Activated CD8-positive, alpha-beta T cell treated with anti-CD3 and anti-CD28 coated beads for 36 hours (primary cell): ENCODE data around the gene ANOS1. TPM values are rescaled to one million over a fixed set of nuclear protein-coding genes. Genes with fewer than 3 reads are reported as not detected.
"Not testable (repeated sequence)": the region's sequence is repeated elsewhere in the genome, so short reads cannot be mapped to it uniquely, and the experiment has no call there.

Experiments used
- ATAC-seq: fragments of 200-7000 bp; cut with Tn5 transposase; one replicate; pipeline ENCODE4 v1.10.0; 2021; ENCODE audit warnings: mild to moderate bottlenecking, moderate library complexity
- CTCF ChIA-PET: fragments of 350-600 bp; sonication (Branson Sonifier 250); formaldehyde crosslinking; loops from one replicate; lab custom pipeline; 2021; ENCODE audit warnings: antibody characterized with exemption; lab: Charles Lee
- POLR2A ChIA-PET: fragments of 350-600 bp; sonication (Branson Sonifier 250); formaldehyde crosslinking; loops from one replicate; lab custom pipeline; 2021; ENCODE audit warnings: antibody characterized with exemption; lab: Charles Lee
- DNase-seq: peaks from one replicate; pipeline ENCODE4 v3.0.0-alpha.2; 2020
- H3K27ac Mint-ChIP-seq: one replicate; pipeline ENCODE4 v1.8.0; 2021; ENCODE audit warnings: mild to moderate bottlenecking, mixed read lengths
- H3K27me3 Mint-ChIP-seq: one replicate; pipeline ENCODE4 v1.8.0; 2021; ENCODE audit warnings: mixed read lengths
- H3K36me3 Mint-ChIP-seq: one replicate; pipeline ENCODE4 v1.8.0; 2021; ENCODE audit warnings: low read depth, mixed read lengths
- H3K4me1 Mint-ChIP-seq: one replicate; pipeline ENCODE4 v1.8.0; 2021; ENCODE audit warnings: low read depth, mixed read lengths
- H3K4me3 Mint-ChIP-seq: one replicate; pipeline ENCODE4 v1.8.0; 2021; ENCODE audit warnings: mild to moderate bottlenecking, moderate library complexity, mixed read lengths
- H3K9me3 Mint-ChIP-seq: one replicate; pipeline ENCODE4 v1.8.0; 2021; ENCODE audit warnings: mixed read lengths
- CTCF ChIP-seq: fragments of 200-600 bp; IDR thresholded peaks from one replicate; pipeline ENCODE4 v1.8.0; 2022; ENCODE audit warnings: antibody characterized with exemption, mild to moderate bottlenecking
- intact Hi-C: fragments of 100-400 bp; cut with micrococcal nuclease; formaldehyde crosslinking; loops from one replicate; pipeline ENCODE4 v1.10.0; 2022
- total RNA-seq, 2 experiments: library from RNA; stranded (reverse); gene quantifications; one replicate each; pipeline ENCODE4 v1.2.3, GENCODE V29; 2021

ANOS1 gene
- total RNA-seq, 2 experiments from 2014 or later = 0.04 TPM; not detected in 1

- POLR2A ChIA-PET = no interaction called here
- Mint-ChIP-seq H3K9me3 (no peaks in the 10 kb centered on the region), H3K4me3 (no peak overlapping the region), H3K36me3 (no peaks in the 10 kb centered on the region), H3K27me3 (no peaks in the 10 kb centered on the region), H3K27ac (no peak overlapping the region), H3K4me1 (no peaks in the 10 kb centered on the region)
- intact Hi-C loops = no loop called here
- no peak for TF ChIP-seq CTCF
- ATAC-seq = no peak
- CTCF ChIA-PET = no interaction called here
- no peak for DNase-seq
These were observed 211.8 kb downstream of the ANOS1 start for GRCh38 chrX:8520178-8520577.

GRCh38 chrX:8504451-8504850 is 227.5 kb downstream of the ANOS1 start:
- CTCF ChIA-PET = no interaction called here
- TF ChIP-seq CTCF = no peak
- Mint-ChIP-seq H3K4me1 (no peaks in the 10 kb centered on the region), H3K27me3 (no peaks in the 10 kb centered on the region), H3K27ac (no peak overlapping the region), H3K4me3 (no peak overlapping the region), H3K36me3 (no peaks in the 10 kb centered on the region), H3K9me3 (no peaks in the 10 kb centered on the region)
- intact Hi-C loops = no loop called here
- POLR2A ChIA-PET = no interaction called here
- no peak for DNase-seq
- no peak for ATAC-seq

- intact Hi-C loops, ATAC-seq, H3K4me1 Mint-ChIP-seq, CTCF ChIA-PET, DNase-seq, H3K4me3 Mint-ChIP-seq, POLR2A ChIA-PET, H3K27ac Mint-ChIP-seq, H3K36me3 Mint-ChIP-seq, H3K9me3 Mint-ChIP-seq, H3K27me3 Mint-ChIP-seq: not testable (repeated sequence)
These were observed 229.8 kb downstream of the ANOS1 start for GRCh38 chrX:8502101-8502500.

GRCh38 chrX:8500203-8500602 is 231.7 kb downstream of the ANOS1 start:
- ChIA-PET CTCF (no interaction called here), POLR2A (no interaction called here)
- no peak for TF ChIP-seq CTCF

GRCh38 chrX:8495036-8495435 is 236.9 kb downstream of the ANOS1 start:
- H3K9me3 Mint-ChIP-seq, H3K27ac Mint-ChIP-seq, intact Hi-C loops, H3K4me3 Mint-ChIP-seq, H3K36me3 Mint-ChIP-seq, POLR2A ChIA-PET, H3K27me3 Mint-ChIP-seq, ATAC-seq, DNase-seq, CTCF ChIA-PET, H3K4me1 Mint-ChIP-seq: not testable (repeated sequence)

More at GRCh38 chrX:8500203-8500602, 231.7 kb downstream of the ANOS1 start:
- H3K4me3 Mint-ChIP-seq = no peak overlapping the region
- ATAC-seq (no peak), DNase-seq (no peak)
- intact Hi-C loops = no loop called here
- no peaks in the 10 kb centered on the region for H3K36me3 Mint-ChIP-seq
- no peaks in the 10 kb centered on the region for H3K9me3 Mint-ChIP-seq
- H3K27ac Mint-ChIP-seq = no peak overlapping the region
- H3K27me3 Mint-ChIP-seq = no peaks in the 10 kb centered on the region
- H3K4me1 Mint-ChIP-seq = no peaks in the 10 kb centered on the region

- ChIA-PET CTCF (no interaction called here), POLR2A (no interaction called here)
- Mint-ChIP-seq H3K27ac (no peak overlapping the region), H3K4me3 (no peak overlapping the region), H3K27me3 (no peaks in the 10 kb centered on the region), H3K9me3 (no peaks in the 10 kb centered on the region), H3K4me1 (no peaks in the 10 kb centered on the region), H3K36me3 (no peaks in the 10 kb centered on the region)
- DNase-seq (no peak), ATAC-seq (no peak)
- intact Hi-C loops = no loop called here
- TF ChIP-seq CTCF = no peak
These were observed 247.5 kb downstream of the ANOS1 start for GRCh38 chrX:8484360-8484949.

Other genes with a start within 250 kb of the ANOS1 start
- gene FAM9A, start 69.2 kb upstream of the ANOS1 start, total RNA-seq = not detected